Measurements from ENCODE around the gene EML1. TPM values are rescaled to one million over a fixed set of nuclear protein-coding genes. Genes with fewer than 3 reads are reported as not detected.

The EML1 gene, protein sequence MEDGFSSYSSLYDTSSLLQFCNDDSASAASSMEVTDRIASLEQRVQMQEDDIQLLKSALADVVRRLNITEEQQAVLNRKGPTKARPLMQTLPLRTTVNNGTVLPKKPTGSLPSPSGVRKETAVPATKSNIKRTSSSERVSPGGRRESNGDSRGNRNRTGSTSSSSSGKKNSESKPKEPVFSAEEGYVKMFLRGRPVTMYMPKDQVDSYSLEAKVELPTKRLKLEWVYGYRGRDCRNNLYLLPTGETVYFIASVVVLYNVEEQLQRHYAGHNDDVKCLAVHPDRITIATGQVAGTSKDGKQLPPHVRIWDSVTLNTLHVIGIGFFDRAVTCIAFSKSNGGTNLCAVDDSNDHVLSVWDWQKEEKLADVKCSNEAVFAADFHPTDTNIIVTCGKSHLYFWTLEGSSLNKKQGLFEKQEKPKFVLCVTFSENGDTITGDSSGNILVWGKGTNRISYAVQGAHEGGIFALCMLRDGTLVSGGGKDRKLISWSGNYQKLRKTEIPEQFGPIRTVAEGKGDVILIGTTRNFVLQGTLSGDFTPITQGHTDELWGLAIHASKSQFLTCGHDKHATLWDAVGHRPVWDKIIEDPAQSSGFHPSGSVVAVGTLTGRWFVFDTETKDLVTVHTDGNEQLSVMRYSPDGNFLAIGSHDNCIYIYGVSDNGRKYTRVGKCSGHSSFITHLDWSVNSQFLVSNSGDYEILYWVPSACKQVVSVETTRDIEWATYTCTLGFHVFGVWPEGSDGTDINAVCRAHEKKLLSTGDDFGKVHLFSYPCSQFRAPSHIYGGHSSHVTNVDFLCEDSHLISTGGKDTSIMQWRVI
- total RNA-seq: 10 to 100 TPM in 2 of 4 donors, 1 to 10 TPM in 2; 6.9 to 40.4 (median 11.5) TPM
- 10 to 100 TPM in 1 of 3 donors, 1 to 10 TPM in 2; 3.1 to 11.2 (median 3.4) TPM for polyA plus RNA-seq
- long read RNA-seq, donor 1, full-length matches to known transcripts: 4 of 26 reads
- long read RNA-seq, donor 1, partial matches to known transcripts: 1 of 26 reads
- long read RNA-seq, donor 1, other reads (novel, unspliced or antisense): 21 of 26 reads
- long read RNA-seq, donor 2, full-length matches to known transcripts: 2 of 14 reads
- long read RNA-seq, donor 2, partial matches to known transcripts: 0 of 14 reads
- long read RNA-seq, donor 2, other reads (novel, unspliced or antisense): 12 of 14 reads

DNA sequence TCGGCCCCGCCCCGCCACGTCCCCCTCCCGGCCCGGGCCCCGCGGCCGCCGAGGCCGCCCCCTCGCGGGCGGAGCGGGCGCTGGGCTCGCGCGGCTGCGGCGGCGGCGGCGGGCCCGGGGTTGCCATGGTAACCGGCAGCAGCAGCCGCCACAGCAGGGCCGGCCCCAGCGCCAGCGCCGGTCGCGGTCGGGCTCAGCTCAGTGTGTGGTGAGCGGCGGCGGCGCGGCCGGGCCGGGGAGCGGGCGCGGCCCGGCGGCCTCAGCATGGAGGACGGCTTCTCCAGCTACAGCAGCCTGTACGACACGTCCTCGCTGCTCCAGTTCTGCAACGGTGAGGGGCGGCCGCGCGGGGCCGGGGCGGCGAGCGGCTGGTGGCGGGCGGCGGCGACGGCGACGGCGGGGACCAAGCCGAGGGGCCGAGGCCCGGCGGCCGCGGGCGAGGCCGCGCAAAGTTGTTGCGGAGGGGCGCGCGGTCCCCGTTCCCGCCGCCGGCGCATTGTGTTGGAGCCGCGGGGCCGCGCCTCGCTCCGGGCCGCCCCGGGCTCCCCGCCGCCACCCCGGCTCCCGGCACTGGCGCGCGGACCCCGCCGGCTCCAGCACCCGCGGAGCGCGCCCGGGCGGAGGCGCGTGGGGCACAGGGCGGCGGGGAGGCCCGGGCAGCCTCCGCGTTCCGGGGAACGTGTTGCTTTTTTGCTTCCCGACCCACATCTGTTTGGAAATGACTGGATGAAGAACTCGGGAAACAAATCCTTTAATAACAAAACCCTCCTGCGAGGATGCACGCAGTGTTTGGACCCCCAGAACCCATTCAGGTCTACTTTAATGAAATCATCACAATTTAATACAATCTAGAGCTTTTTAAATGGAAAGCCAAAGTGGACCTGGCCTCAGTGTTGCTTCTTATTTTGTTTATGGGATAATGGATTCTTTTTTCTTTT, at the start of gene EML1:
EML1 (plus strand) TSS at position 201 of the 938 bp plus-strand sequence; CDS start at position 265, 64 bp downstream.
- intact Hi-C loops (cut with DNase I): loop anchor here in 1 of 2 donors (5.0 kb wide), 2 partner anchors 36 to 106 kb away; no protein-coding TSS in a partner anchor
- WGBS, 3 donors: 0 to 1% (median 0%) methylated on average over 56 to 121 of the region's 121 CpGs
- TF ChIP-seq, protein P1, sequence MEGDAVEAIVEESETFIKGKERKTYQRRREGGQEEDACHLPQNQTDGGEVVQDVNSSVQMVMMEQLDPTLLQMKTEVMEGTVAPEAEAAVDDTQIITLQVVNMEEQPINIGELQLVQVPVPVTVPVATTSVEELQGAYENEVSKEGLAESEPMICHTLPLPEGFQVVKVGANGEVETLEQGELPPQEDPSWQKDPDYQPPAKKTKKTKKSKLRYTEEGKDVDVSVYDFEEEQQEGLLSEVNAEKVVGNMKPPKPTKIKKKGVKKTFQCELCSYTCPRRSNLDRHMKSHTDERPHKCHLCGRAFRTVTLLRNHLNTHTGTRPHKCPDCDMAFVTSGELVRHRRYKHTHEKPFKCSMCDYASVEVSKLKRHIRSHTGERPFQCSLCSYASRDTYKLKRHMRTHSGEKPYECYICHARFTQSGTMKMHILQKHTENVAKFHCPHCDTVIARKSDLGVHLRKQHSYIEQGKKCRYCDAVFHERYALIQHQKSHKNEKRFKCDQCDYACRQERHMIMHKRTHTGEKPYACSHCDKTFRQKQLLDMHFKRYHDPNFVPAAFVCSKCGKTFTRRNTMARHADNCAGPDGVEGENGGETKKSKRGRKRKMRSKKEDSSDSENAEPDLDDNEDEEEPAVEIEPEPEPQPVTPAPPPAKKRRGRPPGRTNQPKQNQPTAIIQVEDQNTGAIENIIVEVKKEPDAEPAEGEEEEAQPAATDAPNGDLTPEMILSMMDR (IDR thresholded peaks at IDR 0.05): peak; percentile 28

DNA sequence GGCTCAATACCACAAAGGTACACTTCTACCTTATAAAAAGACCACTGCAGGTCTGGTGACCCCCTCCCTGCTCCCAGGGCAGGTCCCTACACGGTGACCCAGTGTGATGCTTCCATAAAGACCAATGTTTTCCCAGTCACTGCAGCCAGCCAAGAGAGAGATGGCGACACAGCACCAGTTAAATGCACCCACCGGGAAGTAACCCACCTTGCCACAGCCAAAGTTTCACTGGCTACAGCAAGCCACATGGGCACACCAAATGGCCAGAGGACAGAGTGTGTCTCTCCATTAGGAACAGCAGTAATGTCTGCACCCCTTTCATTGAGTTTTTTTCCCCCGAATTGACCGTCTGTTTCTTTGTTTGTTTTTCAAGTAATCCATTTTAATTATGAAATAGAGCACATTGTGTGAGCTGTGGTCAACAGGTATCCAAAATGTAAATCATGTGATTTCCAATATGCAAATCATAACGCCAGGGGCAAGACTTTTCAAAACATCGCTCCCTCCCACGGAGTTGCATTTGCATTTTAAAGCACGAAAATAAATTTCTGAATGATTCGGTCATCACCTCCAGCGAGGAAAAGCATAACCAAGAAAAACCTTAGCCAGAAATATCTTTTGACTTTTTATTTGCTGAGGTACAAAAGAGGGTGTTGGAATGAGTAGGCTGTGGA, 48.9 kb upstream of the EML1 start:
- no peaks in the 10 kb centered on the region for H3K9me3 ChIP-seq
- intact Hi-C loops (cut with DNase I): loop anchor here in 1 of 2 donors (5.0 kb wide), 1 partner anchor 43 kb away; no protein-coding TSS in a partner anchor
- H3K4me1 ChIP-seq: peaks cover 54% of the 10 kb centered on the region
- no peaks in the 10 kb centered on the region for H3K27me3 ChIP-seq (ENCODE audit: insufficient read depth in 3 of 3, low read length in 2 of 3)
- TF ChIP-seq, protein P1 (IDR thresholded peaks at IDR 0.05): no peak
- no peak overlapping the region for H3K4me3 ChIP-seq
- DNase-seq: no peak
- 79 to 87% (median 81%) methylated on average over 11 of the region's 11 CpGs for WGBS, 3 donors
- H3K27ac ChIP-seq: no peak overlapping the region
- ATAC-seq: no peak
- no peaks in the 10 kb centered on the region for H3K36me3 ChIP-seq (ENCODE audit: insufficient read depth in 1 of 2, low read depth in 1 of 2)

More for the DNA sequence above, at the start of gene EML1:
- Histone ChIP-seq H3K9me3 (no peaks in the 10 kb centered on the region), H3K4me1 (peaks cover 14% of the 10 kb centered on the region), H3K4me3 (peak within 1 kb of the TSS; percentile 69), H3K27ac (peak within 1 kb of the TSS; percentile 77), H3K36me3 (ENCODE audit: insufficient read depth in 1 of 2, low read depth in 1 of 2) (no peaks in the 10 kb centered on the region), H3K27me3 (ENCODE audit: insufficient read depth in 3 of 3, low read length in 2 of 3) (no peaks in the 10 kb centered on the region)
- peak; percentile 87 to 95 (median 90) for ATAC-seq
- peak; percentile 87 to 93 for DNase-seq

DNA sequence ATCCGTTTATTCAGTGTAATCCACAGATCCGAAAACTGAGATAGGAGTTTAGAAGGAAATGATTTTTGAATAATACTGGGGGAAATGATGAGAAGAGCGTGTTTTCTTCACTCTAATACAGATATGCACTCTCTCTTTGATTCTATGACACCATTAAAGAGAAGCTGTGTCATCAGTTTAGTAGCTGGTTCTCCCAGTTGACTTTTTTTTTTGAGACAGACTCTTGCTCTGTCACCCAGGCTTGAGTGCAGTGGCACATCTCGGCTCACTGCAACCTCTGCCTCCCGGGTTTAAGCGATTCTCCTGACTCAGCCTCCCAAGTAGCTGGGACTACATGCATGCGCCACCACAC, 48.4 kb upstream of the EML1 start:
- no peaks in the 10 kb centered on the region for H3K36me3 ChIP-seq (ENCODE audit: insufficient read depth in 1 of 2, low read depth in 1 of 2)
- H3K9me3 ChIP-seq: no peaks in the 10 kb centered on the region
- H3K27ac ChIP-seq: no peak overlapping the region
- ATAC-seq (no peak), DNase-seq (no peak)
- intact Hi-C loops (cut with DNase I): loop anchor here in 1 of 2 donors (5.0 kb wide), 1 partner anchor 42 kb away; no protein-coding TSS in a partner anchor
- WGBS, 3 donors: 88 to 93% (median 93%) methylated on average over 7 of the region's 7 CpGs
- no peak overlapping the region for H3K4me3 ChIP-seq
- H3K27me3 ChIP-seq (ENCODE audit: insufficient read depth in 3 of 3, low read length in 2 of 3): no peaks in the 10 kb centered on the region
- TF ChIP-seq, protein P1 (IDR thresholded peaks at IDR 0.05): no peak
- peaks cover 54% of the 10 kb centered on the region for H3K4me1 ChIP-seq
